D721Med (cell line): Measurements from ENCODE around the gene MIER1.
A peak's percentile ranks its signal among the peaks of the same experiment; 100 is the strongest.

Source experiments
- DNase-seq: peaks from one replicate; pipeline ENCODE4 v3.0.0; 2011; ENCODE audit warnings: low spot score; ENCODE audit not compliant: insufficient read length
- FAIRE-seq: peaks from 2 replicates; lab custom pipeline; 2011; peaks lifted over from hg19 to GRCh38; lab: Jason Lieb, UNC
- TF ChIP-seq, protein P1 (sequence below): IDR thresholded peaks from 2 replicates; pipeline ENCODE4 v1.5.1; 2012; ENCODE audit warnings: mild to moderate bottlenecking, control low read depth; ENCODE audit not compliant: insufficient read depth; ENCODE audit errors: missing control alignments

Gene MIER1

DNA sequence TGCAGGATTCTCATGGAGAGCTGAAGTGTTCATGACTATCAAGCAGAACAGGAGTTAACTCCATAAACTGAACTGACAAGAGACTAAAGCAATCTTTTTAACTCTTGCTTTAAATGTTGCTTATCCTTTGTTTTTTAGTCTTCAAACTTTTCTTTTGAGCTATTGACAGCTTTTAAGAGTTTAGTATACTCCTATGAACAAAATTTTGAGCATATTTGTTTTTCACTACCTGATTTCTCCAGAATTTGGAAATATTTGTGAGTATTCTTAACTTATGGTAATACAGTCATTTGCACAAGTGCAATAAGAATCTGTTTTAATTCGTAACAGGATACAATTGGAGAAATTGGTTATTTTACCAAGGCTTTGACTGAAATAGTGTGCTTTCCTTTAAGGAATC, 7.3 kb upstream of the MIER1 start:
- no peak for DNase-seq
- no peak for FAIRE-seq
- TF ChIP-seq, protein P1, sequence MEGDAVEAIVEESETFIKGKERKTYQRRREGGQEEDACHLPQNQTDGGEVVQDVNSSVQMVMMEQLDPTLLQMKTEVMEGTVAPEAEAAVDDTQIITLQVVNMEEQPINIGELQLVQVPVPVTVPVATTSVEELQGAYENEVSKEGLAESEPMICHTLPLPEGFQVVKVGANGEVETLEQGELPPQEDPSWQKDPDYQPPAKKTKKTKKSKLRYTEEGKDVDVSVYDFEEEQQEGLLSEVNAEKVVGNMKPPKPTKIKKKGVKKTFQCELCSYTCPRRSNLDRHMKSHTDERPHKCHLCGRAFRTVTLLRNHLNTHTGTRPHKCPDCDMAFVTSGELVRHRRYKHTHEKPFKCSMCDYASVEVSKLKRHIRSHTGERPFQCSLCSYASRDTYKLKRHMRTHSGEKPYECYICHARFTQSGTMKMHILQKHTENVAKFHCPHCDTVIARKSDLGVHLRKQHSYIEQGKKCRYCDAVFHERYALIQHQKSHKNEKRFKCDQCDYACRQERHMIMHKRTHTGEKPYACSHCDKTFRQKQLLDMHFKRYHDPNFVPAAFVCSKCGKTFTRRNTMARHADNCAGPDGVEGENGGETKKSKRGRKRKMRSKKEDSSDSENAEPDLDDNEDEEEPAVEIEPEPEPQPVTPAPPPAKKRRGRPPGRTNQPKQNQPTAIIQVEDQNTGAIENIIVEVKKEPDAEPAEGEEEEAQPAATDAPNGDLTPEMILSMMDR: no peak

DNA sequence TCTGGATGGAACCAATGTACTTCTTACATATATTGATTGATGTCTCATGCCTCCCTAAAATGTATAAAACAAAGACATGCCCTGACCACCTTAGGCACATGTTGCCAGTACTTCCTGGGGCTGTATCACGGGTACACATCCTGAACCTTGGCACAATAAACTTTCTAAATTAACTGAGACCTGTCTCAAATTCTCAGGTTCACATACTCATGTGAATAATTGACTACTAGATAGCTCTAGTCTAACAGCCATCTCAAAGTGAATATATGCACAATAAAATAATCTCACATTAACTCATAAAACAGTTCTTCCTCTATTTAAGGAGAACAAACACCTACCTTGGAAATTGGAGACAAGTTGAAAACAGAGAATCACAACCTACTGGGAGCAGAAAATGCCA, 5.7 kb upstream of the MIER1 start:
- TF ChIP-seq, protein P1: no peak
- FAIRE-seq: no peak
- no peak for DNase-seq

DNA sequence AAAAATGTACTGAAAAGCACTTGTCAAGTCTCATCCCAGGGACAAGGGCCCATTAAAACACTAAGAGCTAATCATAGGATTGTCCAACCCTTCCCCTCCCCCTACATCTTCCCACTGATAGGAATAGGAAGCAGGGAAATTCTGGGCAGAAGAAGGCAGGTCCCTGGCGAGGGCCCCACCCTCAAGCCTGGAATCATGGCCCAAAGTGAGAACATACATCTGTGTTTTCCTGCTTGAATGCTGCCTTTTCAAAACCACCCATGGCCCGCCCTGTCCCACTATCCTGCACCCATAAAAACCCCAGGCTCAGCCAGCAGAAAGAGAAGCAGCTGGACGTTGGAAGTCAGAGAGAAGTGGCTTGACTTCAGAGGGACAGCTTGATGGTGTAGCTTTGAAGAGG, 5.0 kb upstream of the MIER1 start:
- FAIRE-seq: no peak
- DNase-seq: no peak
- TF ChIP-seq, protein P1: no peak

DNA sequence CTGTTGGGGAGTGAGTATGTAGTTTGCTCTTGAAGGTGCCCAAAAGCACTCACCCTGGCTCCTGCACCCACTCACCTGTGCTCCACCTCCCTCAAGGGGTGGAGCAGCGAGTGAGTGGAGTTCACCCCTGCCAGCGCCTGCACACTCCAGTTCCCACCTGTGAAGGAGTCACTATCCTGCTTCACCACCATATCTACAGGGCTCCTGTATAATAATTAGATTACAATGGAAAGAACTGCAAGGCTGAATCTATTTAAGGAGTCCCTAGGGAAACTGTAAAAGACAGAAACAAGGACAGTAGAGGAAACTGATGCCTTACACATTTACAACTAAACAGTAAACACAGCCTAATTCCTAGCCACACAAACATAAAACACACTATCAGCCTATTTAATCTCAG, 4.2 kb upstream of the MIER1 start:
- DNase-seq: no peak

DNA sequence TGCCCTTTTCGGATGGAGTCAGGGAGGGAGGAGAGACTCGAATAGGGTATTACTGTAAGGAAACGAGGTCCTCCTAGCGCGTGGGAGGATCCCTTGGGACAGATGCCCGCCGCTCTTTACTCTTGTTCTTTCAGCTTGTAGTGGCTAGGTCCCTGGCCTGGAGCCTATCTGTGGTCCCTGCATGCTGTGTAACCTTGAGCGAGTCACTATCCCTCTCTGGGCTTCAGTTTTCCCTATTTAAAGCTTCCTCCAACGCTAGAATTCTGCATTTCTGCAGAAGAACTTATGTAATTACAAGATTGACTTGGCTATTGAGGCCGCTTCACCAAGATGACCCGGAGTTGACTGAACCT, 744 bp downstream of the MIER1 start:
- no peak for FAIRE-seq

More for the DNA sequence above, 4.2 kb upstream of the MIER1 start:
- TF ChIP-seq, protein P1: no peak
- FAIRE-seq: no peak

DNA sequence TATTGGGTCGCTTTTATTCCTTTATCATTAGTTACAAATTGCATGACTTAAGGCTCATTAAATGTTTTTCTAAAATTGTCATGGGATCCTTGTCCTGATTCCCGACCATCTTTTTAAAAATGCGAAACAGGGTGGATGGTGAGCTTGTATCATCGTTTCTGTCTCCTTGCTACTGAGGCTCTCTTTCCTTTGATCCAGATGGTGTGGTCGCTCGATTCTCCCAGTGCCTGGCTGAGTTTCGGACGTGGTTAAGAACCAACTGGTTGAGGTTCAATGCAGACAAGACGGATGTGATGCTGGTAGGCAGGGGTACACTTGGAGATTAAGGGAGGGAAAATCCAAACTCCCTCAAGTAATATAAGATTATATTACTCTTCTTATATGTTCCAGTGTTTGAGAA, 1.2 kb downstream of the MIER1 start:
- no peak for DNase-seq
- peak; percentile 6 for FAIRE-seq

More for the DNA sequence above, 744 bp downstream of the MIER1 start:
- DNase-seq: no peak
- TF ChIP-seq, protein P1: no peak

DNA sequence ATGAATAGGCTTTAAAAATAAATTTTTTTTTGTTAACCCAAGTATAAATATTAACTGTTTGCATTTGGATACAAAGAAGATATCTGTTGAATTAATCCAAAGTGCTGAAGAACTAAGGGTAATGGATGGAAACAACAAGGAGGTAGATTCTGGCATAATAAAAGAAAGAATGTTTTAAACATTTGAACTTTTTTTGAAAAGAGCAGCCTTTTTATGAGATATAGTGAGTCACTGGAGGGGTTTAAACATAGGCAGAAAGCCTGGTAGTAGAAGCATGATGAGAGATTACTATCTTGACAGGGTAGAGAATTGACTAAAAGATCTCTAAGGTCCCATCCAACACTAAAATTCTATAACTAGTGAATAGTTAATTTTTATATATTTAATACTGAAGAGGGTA, 2.7 kb downstream of the MIER1 start:
- TF ChIP-seq, protein P1: no peak
- no peak for FAIRE-seq
- DNase-seq: no peak

More for the DNA sequence above, 1.2 kb downstream of the MIER1 start:
- TF ChIP-seq, protein P1: no peak
